Mesenchymal stem cell (in vitro differentiated cells and primary cell): ENCODE data around the gene CDC42SE2. TPM values are rescaled to one million over a fixed set of nuclear protein-coding genes. Genes with fewer than 3 reads are reported as not detected.

Source experiments
- small RNA-seq: library from polyadenylated mRNA; stranded (forward); fragments of <200 nt; extraction: miRNeasy Mini kit (QIAGEN cat#:217004); gene quantifications from one replicate; pipeline ENCODE3, GENCODE V24; 2013; ENCODE audit warnings: low read depth

Gene CDC42SE2

Small RNA genes within 50 kb of the gene (small RNA-seq; reads per million reads assigned to genes)
- gene AC004777.1, result not detected
- gene RF02271, result not detected
